ENCODE results near the gene CLIP3. TPM values are rescaled to one million over a fixed set of nuclear protein-coding genes. Genes with fewer than 3 reads are reported as not detected.
"Not testable (repeated sequence)": the region's sequence is repeated elsewhere in the genome, so short reads cannot be mapped to it uniquely, and the experiment has no call there.

The CLIP3 gene
- total RNA-seq, 6 experiments from 2014 or later: 0.55 to 1.6 (median 0.94) TPM

GRCh38 chr19:35986111-35986510, 46.6 kb downstream of the CLIP3 start:
- ATAC-seq (no peak), DNase-seq (no peak)
- peaks cover 0 to 5% of the 10 kb centered on the region in 2 donors for H3K27me3 ChIP-seq
- TF ChIP-seq POLR2A (IDR thresholded peaks at IDR 0.05) (no peak), CTCF (IDR thresholded peaks at IDR 0.05) (no peak)
- no peaks in the 10 kb centered on the region for H3K4me1 ChIP-seq
- no CpG with 5 or more reads among the region's 5 CpGs for WGBS (ENCODE audit: insufficient coverage, low coverage, low lambda C conversion rate, missing lambda C conversion rate)
- no peaks in the 10 kb centered on the region for H3K36me3 ChIP-seq
- H3K4me3 ChIP-seq: no peak overlapping the region
- H3K9me3 ChIP-seq: no peaks in the 10 kb centered on the region
- intact Hi-C loops (cut with DNase I): no loop called here
- H3K27ac ChIP-seq: no peak overlapping the region

GRCh38 chr19:35983177-35983576, 49.5 kb downstream of the CLIP3 start:
- H3K27ac ChIP-seq: no peak overlapping the region
- no peaks in the 10 kb centered on the region for H3K36me3 ChIP-seq
- ATAC-seq: no peak
- H3K9me3 ChIP-seq: no peaks in the 10 kb centered on the region
- H3K27me3 ChIP-seq: peaks cover 0 to 5% of the 10 kb centered on the region in 2 donors
- H3K4me3 ChIP-seq: no peak overlapping the region
- intact Hi-C loops (cut with DNase I): no loop called here
- no peak for DNase-seq
- TF ChIP-seq CTCF (IDR thresholded peaks at IDR 0.05) (no peak), POLR2A (IDR thresholded peaks at IDR 0.05) (no peak)
- WGBS (ENCODE audit: insufficient coverage, low coverage, low lambda C conversion rate, missing lambda C conversion rate): 40% methylated on average over 2 of the region's 8 CpGs
- H3K4me1 ChIP-seq: no peaks in the 10 kb centered on the region

GRCh38 chr19:35980997-35981396, 51.7 kb downstream of the CLIP3 start:
- H3K4me3 ChIP-seq; DNase-seq; H3K36me3 ChIP-seq; H3K27ac ChIP-seq; intact Hi-C loops (cut with DNase I); ATAC-seq; H3K9me3 ChIP-seq; H3K4me1 ChIP-seq; H3K27me3 ChIP-seq: not testable (repeated sequence)
- 71% methylated on average over 4 of the region's 4 CpGs for WGBS (ENCODE audit: insufficient coverage, low coverage, low lambda C conversion rate, missing lambda C conversion rate)

GRCh38 chr19:35978832-35979365, 53.8 kb downstream of the CLIP3 start:
- DNase-seq (no peak), ATAC-seq (no peak)
- Histone ChIP-seq H3K4me3 (no peak overlapping the region), H3K4me1 (no peaks in the 10 kb centered on the region), H3K27ac (no peak overlapping the region), H3K36me3 (no peaks in the 10 kb centered on the region), H3K9me3 (no peaks in the 10 kb centered on the region), H3K27me3 (no peaks in the 10 kb centered on the region)
- TF ChIP-seq CTCF (IDR thresholded peaks at IDR 0.05): no peak
- TF ChIP-seq POLR2A (IDR thresholded peaks at IDR 0.05): no peak
- intact Hi-C loops (cut with DNase I): no loop called here
- WGBS (ENCODE audit: insufficient coverage, low coverage, low lambda C conversion rate, missing lambda C conversion rate): 42% methylated on average over 13 of the region's 20 CpGs

- H3K4me1 ChIP-seq: no peaks in the 10 kb centered on the region
- no peaks in the 10 kb centered on the region for H3K27me3 ChIP-seq
- intact Hi-C loops (cut with DNase I): no loop called here
- TF ChIP-seq POLR2A (IDR thresholded peaks at IDR 0.05) (no peak), CTCF (IDR thresholded peaks at IDR 0.05) (no peak)
- ATAC-seq: no peak
- WGBS (ENCODE audit: insufficient coverage, low coverage, low lambda C conversion rate, missing lambda C conversion rate): 28% methylated on average over 4 of the region's 5 CpGs
- H3K27ac ChIP-seq: no peak overlapping the region
- no peaks in the 10 kb centered on the region for H3K9me3 ChIP-seq
- DNase-seq: no peak
- H3K4me3 ChIP-seq: no peak overlapping the region
- no peaks in the 10 kb centered on the region for H3K36me3 ChIP-seq
Measured at GRCh38 chr19:35978271-35978670, 54.4 kb downstream of the CLIP3 start.

Data from right lobe of liver (tissue), 6 donors.